ENCODE data around the gene ARID4B. TPM values are rescaled to one million over a fixed set of nuclear protein-coding genes. Genes with fewer than 3 reads are reported as not detected.

Gene ARID4B
- total RNA-seq, 1 experiment from 2014 or later, result 48.7 TPM

DNA sequence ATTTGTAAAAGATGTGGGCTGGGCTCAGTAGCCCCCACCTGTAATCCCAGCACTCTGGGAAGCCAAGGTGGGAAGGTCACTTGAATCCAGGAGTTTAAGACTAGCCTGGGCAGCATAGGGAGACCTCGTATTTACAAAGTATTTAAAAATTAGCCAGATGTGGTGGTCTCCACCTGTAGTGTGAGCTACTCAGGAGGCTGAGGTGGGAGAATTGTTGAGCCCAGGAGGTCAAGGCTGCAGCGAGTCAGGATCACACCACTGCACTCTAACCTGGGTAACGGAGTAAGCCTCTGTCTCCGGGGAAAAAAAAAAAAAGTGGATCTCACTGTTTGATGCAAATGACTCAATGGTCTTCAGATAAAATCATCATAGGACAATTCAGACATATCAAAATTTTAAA, 89.4 kb downstream of the ARID4B start:
- Mint-ChIP-seq H3K4me1 (ENCODE audit: insufficient read depth, unreplicated experiment) (peaks cover 7% of the 10 kb centered on the region), H3K4me3 (ENCODE audit: unreplicated experiment) (no peak overlapping the region), H3K36me3 (ENCODE audit: insufficient read depth, unreplicated experiment) (peaks cover 71% of the 10 kb centered on the region), H3K27me3 (ENCODE audit: insufficient read depth, unreplicated experiment) (no peaks in the 10 kb centered on the region), H3K9me3 (ENCODE audit: unreplicated experiment) (no peaks in the 10 kb centered on the region), H3K27ac (ENCODE audit: low read depth, unreplicated experiment) (no peak overlapping the region)
- BruUV-seq (replicated peaks), result no TSS peak
- DNase-seq (ENCODE audit: unreplicated experiment), result no peak
- intact Hi-C loops (cut with micrococcal nuclease), result no loop called here
- ChIA-PET CTCF (interaction anchor here (0.5 to 2.8 kb wide), 6 partner anchors 15 to 280 kb away, joined by 3 to 22 read pairs (median 4); no protein-coding TSS in a partner anchor), POLR2A (interaction anchor here (0.9 to 8.0 kb wide), 2 partner anchors 12 to 266 kb away, joined by 3 to 45 read pairs; partner anchors contain the start of gene B3GALNT2)
- TF ChIP-seq, protein P1, sequence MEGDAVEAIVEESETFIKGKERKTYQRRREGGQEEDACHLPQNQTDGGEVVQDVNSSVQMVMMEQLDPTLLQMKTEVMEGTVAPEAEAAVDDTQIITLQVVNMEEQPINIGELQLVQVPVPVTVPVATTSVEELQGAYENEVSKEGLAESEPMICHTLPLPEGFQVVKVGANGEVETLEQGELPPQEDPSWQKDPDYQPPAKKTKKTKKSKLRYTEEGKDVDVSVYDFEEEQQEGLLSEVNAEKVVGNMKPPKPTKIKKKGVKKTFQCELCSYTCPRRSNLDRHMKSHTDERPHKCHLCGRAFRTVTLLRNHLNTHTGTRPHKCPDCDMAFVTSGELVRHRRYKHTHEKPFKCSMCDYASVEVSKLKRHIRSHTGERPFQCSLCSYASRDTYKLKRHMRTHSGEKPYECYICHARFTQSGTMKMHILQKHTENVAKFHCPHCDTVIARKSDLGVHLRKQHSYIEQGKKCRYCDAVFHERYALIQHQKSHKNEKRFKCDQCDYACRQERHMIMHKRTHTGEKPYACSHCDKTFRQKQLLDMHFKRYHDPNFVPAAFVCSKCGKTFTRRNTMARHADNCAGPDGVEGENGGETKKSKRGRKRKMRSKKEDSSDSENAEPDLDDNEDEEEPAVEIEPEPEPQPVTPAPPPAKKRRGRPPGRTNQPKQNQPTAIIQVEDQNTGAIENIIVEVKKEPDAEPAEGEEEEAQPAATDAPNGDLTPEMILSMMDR (IDR thresholded peaks at IDR 0.05; ENCODE audit: unreplicated experiment), result no peak

DNA sequence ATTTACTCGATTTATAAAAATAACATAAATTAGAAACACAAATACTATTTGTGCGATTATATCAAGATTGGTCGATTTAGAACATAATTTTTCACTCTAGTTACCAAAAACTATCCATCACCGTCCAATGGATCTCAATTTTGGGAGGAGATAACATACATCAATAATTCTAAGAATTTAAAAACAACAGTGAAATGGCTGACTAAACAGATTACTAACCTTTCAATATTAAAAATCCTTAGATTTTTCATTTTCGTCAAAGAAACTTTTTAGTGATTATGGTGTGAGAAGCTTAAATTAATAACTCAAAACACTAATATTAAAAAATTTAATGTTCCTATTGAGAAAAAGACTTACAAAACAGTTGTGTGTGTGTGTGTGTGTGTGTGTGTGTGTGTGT, 91.9 kb downstream of the ARID4B start:
- Mint-ChIP-seq H3K9me3 (ENCODE audit: unreplicated experiment) (no peaks in the 10 kb centered on the region), H3K36me3 (ENCODE audit: insufficient read depth, unreplicated experiment) (peaks cover 78% of the 10 kb centered on the region), H3K4me1 (ENCODE audit: insufficient read depth, unreplicated experiment) (peaks cover 7% of the 10 kb centered on the region), H3K27me3 (ENCODE audit: insufficient read depth, unreplicated experiment) (no peaks in the 10 kb centered on the region), H3K4me3 (ENCODE audit: unreplicated experiment) (no peak overlapping the region), H3K27ac (ENCODE audit: low read depth, unreplicated experiment) (no peak overlapping the region)
- POLR2A ChIA-PET, result interaction anchor here (0.5 to 8.0 kb wide), 3 partner anchors 10 to 115 kb away, joined by 3 to 45 read pairs (median 6); no protein-coding TSS in a partner anchor
- DNase-seq (ENCODE audit: unreplicated experiment), result no peak
- CTCF ChIA-PET, result interaction anchor here (0.6 kb wide), 1 partner anchor 12 kb away, joined by 3 read pairs; no protein-coding TSS in a partner anchor
- intact Hi-C loops (cut with micrococcal nuclease), result no loop called here
- TF ChIP-seq, protein P1 (IDR thresholded peaks at IDR 0.05; ENCODE audit: unreplicated experiment), result no peak
- no TSS peak for BruUV-seq (replicated peaks)

DNA sequence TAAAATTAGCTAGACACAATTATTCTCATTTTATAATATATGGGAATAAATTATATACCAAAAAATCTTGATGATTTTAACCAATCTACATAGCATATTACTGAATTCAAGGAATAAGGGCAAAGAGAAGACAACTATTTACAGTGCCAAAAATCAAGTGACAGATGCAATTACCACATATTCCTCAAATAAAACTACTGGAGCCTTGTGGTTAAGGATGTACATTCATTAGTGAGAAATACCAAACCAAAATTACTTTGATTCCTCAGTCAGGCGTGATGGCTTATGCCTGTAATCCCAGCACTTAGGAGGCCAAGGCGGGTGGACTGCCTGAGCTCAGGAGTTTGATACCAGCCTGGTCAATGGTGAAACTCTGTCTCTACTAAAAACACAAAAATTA, 98.1 kb downstream of the ARID4B start:
- POLR2A ChIA-PET, result interaction anchor here (1.0 to 1.5 kb wide), 2 partner anchors 10 to 11 kb away, joined by 3 to 5 read pairs; no protein-coding TSS in a partner anchor
- BruUV-seq (replicated peaks), result no TSS peak

DNA sequence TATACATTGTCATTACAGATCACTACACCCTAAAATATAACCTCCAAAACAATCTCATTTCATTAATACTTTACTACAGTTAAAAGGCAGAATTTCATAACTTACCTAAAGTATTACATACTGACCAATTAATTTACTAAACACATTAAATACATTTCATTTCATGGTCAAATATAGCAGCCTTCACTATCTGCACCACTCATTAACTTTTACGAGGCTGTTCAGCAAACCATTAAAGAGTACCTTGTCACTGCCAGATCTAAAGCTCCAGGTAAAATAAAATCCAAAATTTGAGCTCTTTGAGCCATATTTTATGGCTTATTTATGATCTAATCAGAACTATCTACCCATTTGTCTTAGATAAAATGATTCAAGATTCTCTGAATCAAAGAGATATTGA, 100.6 kb downstream of the ARID4B start:
- POLR2A ChIA-PET, result interaction anchor here (1.1 to 5.3 kb wide), 5 partner anchors 9 to 66 kb away, joined by 3 to 45 read pairs (median 4); partner anchors contain the start of gene RBM34
- H3K27ac Mint-ChIP-seq (ENCODE audit: low read depth, unreplicated experiment), result peak overlapping the region; percentile 1

More for the DNA sequence above, 98.1 kb downstream of the ARID4B start:
- intact Hi-C loops (cut with micrococcal nuclease), result no loop called here
- Mint-ChIP-seq H3K27me3 (ENCODE audit: insufficient read depth, unreplicated experiment) (no peaks in the 10 kb centered on the region), H3K4me1 (ENCODE audit: insufficient read depth, unreplicated experiment) (peaks cover 3% of the 10 kb centered on the region), H3K9me3 (ENCODE audit: unreplicated experiment) (no peaks in the 10 kb centered on the region), H3K4me3 (ENCODE audit: unreplicated experiment) (no peak overlapping the region), H3K27ac (ENCODE audit: low read depth, unreplicated experiment) (no peak overlapping the region), H3K36me3 (ENCODE audit: insufficient read depth, unreplicated experiment) (peaks cover 86% of the 10 kb centered on the region)
- DNase-seq (ENCODE audit: unreplicated experiment), result no peak
- CTCF ChIA-PET, result interaction anchor here (0.7 to 3.7 kb wide), 4 partner anchors 11 to 673 kb away, joined by 3 to 24 read pairs (median 11); no protein-coding TSS in a partner anchor
- TF ChIP-seq, protein P1 (IDR thresholded peaks at IDR 0.05; ENCODE audit: unreplicated experiment), result no peak

More for the DNA sequence above, 100.6 kb downstream of the ARID4B start:
- BruUV-seq (replicated peaks), result no TSS peak
- Mint-ChIP-seq H3K4me1 (ENCODE audit: insufficient read depth, unreplicated experiment) (peaks cover 3% of the 10 kb centered on the region), H3K36me3 (ENCODE audit: insufficient read depth, unreplicated experiment) (peaks cover 88% of the 10 kb centered on the region), H3K27me3 (ENCODE audit: insufficient read depth, unreplicated experiment) (no peaks in the 10 kb centered on the region), H3K9me3 (ENCODE audit: unreplicated experiment) (no peaks in the 10 kb centered on the region), H3K4me3 (ENCODE audit: unreplicated experiment) (no peak overlapping the region)
- CTCF ChIA-PET, result interaction anchor here (0.7 to 1.6 kb wide), 3 partner anchors 15 to 189 kb away, joined by 4 to 8 read pairs (median 5); no protein-coding TSS in a partner anchor
- DNase-seq (ENCODE audit: unreplicated experiment), result no peak
- TF ChIP-seq, protein P1 (IDR thresholded peaks at IDR 0.05; ENCODE audit: unreplicated experiment), result no peak
- intact Hi-C loops (cut with micrococcal nuclease), result no loop called here

All from MCF 10A (cell line).